Gastroesophageal sphincter (tissue), 4 donors: Measurements from ENCODE around the gene PDE10A. TPM values are rescaled to one million over a fixed set of nuclear protein-coding genes. Genes with fewer than 3 reads are reported as not detected.

ENCODE experiments used
- ATAC-seq: fragments of 150-250 bp; one replicate; pipeline ENCODE4 v1.9.1; 2016; ENCODE audit warnings: mild to moderate bottlenecking, moderate library complexity
- H3K27ac ChIP-seq, 4 donors: fragments of 200-600 bp; sonication (generic) in 3 of 4; 1 replicate in 3 of 4; 2 replicates in 1 of 4; pipeline ENCODE4 v1.5.1; 2016 to 2019
- H3K27me3 ChIP-seq: fragments of 200-600 bp; sonication (generic); one replicate; pipeline ENCODE4 v1.5.1; 2019
- H3K36me3 ChIP-seq, 2 donors: fragments of 200-600 bp; sonication (generic); one replicate each; pipeline ENCODE4 v1.5.1; 2019; ENCODE audit warnings: control low read depth in 1 of 2
- H3K4me1 ChIP-seq, 3 donors: fragments of 200-600 bp; sonication (generic); 1 replicate in 2 of 3; 2 replicates in 1 of 3; pipeline ENCODE4 v1.5.1; 2016 to 2019; ENCODE audit warnings: control low read depth in 2 of 3
- H3K4me3 ChIP-seq, 2 donors: fragments of 200-600 bp; sonication (generic); one replicate each; pipeline ENCODE4 v1.5.1; 2019; ENCODE audit warnings: mild to moderate bottlenecking in 1 of 2, moderate library complexity in 1 of 2
- H3K9me3 ChIP-seq, 3 donors: fragments of 200-600 bp; sonication (generic); one replicate each; pipeline ENCODE4 v1.5.1; 2017 to 2019; ENCODE audit warnings: control low read depth in 2 of 3
- CTCF ChIP-seq, 4 experiments: fragments of 200-600 bp in 2 of 4; fragments of 450-650 bp in 2 of 4; sonication (generic) in 1 of 4; IDR thresholded peaks; one replicate each; pipeline ENCODE4 v1.5.1; 2017 to 2019; ENCODE audit warnings: antibody characterized with exemption in 4 of 4, mild to moderate bottlenecking in 2 of 4, moderate library complexity in 2 of 4
- EP300 ChIP-seq: sonication (generic); formaldehyde crosslinking; IDR thresholded peaks from one replicate; pipeline ENCODE4 v1.6.1; 2017; ENCODE audit warnings: antibody characterized with exemption, mild to moderate bottlenecking
- POLR2A ChIP-seq, 2 donors: fragments of 450-650 bp; IDR thresholded peaks; one replicate each; pipeline ENCODE4 v1.6.1; 2017; ENCODE audit warnings: antibody characterized with exemption in 2 of 2, mild to moderate bottlenecking in 2 of 2, moderate library complexity in 1 of 2
- POLR2AphosphoS5 ChIP-seq: sonication (generic); formaldehyde crosslinking; IDR thresholded peaks from one replicate; pipeline ENCODE4 v1.6.1; 2017; ENCODE audit warnings: antibody characterized with exemption
- WGBS, 2 donors: methylation state at CpG; one replicate each; pipeline ENCODE4 v1.1.5; 2018; ENCODE audit warnings: low coverage in 1 of 2; 5-methylcytosine and 5-hydroxymethylcytosine counted together
- total RNA-seq, 4 donors: library from RNA; depleted of rRNA; stranded (reverse); fragments of >200 nt; gene quantifications; one replicate each; pipeline ENCODE4 v1.1.0, GENCODE V29; 2016

The PDE10A gene
- total RNA-seq, 4 donors from 2014 or later = 2.5 to 12.1 (median 4.0) TPM

- ATAC-seq = no peak
Measured at GRCh38 chr6:165301372-165302246, 361.4 kb downstream of the PDE10A start.

GRCh38 chr6:165300422-165300936, 362.6 kb downstream of the PDE10A start:
- WGBS, 2 donors = 66 to 75% methylated on average over 11 to 13 of the region's 13 CpGs
- ATAC-seq = no peak
- Histone ChIP-seq H3K27me3 (no peaks in the 10 kb centered on the region), H3K9me3 (no peaks in the 10 kb centered on the region), H3K36me3 (no peaks in the 10 kb centered on the region), H3K4me3 (no peak overlapping the region), H3K4me1 (no peaks in the 10 kb centered on the region), H3K27ac (no peak overlapping the region)
- TF ChIP-seq POLR2AphosphoS5 = no peak
- TF ChIP-seq EP300 = no peak
- TF ChIP-seq CTCF (IDR thresholded peaks at IDR 0.05) = no peak
- TF ChIP-seq POLR2A (IDR thresholded peaks at IDR 0.05) = no peak

More at GRCh38 chr6:165301372-165302246, 361.4 kb downstream of the PDE10A start:
- no peak for TF ChIP-seq EP300
- no peak for TF ChIP-seq POLR2AphosphoS5
- TF ChIP-seq POLR2A (IDR thresholded peaks at IDR 0.05) = no peak
- TF ChIP-seq CTCF (IDR thresholded peaks at IDR 0.05) = no peak
- no peaks in the 10 kb centered on the region for H3K27me3 ChIP-seq
- H3K27ac ChIP-seq = no peak overlapping the region
- 80 to 92% methylated on average over 2 to 5 of the region's 38 CpGs for WGBS, 2 donors
- no peaks in the 10 kb centered on the region for H3K4me1 ChIP-seq
- no peaks in the 10 kb centered on the region for H3K9me3 ChIP-seq
- H3K4me3 ChIP-seq = no peak overlapping the region
- H3K36me3 ChIP-seq = no peaks in the 10 kb centered on the region

GRCh38 chr6:165298875-165299274, 364.2 kb downstream of the PDE10A start:
- Histone ChIP-seq H3K9me3 (no peaks in the 10 kb centered on the region), H3K27me3 (no peaks in the 10 kb centered on the region), H3K27ac (no peak overlapping the region), H3K4me3 (no peak overlapping the region), H3K36me3 (no peaks in the 10 kb centered on the region), H3K4me1 (no peaks in the 10 kb centered on the region)
- 78 to 81% methylated on average over 5 of the region's 5 CpGs for WGBS, 2 donors
- TF ChIP-seq CTCF (IDR thresholded peaks at IDR 0.05) (no peak), EP300 (no peak), POLR2A (IDR thresholded peaks at IDR 0.05) (no peak), POLR2AphosphoS5 (no peak)
- ATAC-seq = no peak

GRCh38 chr6:165298402-165298801, 364.6 kb downstream of the PDE10A start:
- no peak overlapping the region for H3K27ac ChIP-seq
- no peaks in the 10 kb centered on the region for H3K4me1 ChIP-seq
- no peaks in the 10 kb centered on the region for H3K27me3 ChIP-seq
- no peak for ATAC-seq
- H3K9me3 ChIP-seq = no peaks in the 10 kb centered on the region
- H3K4me3 ChIP-seq = no peak overlapping the region
- no peaks in the 10 kb centered on the region for H3K36me3 ChIP-seq
- TF ChIP-seq POLR2A (IDR thresholded peaks at IDR 0.05) (no peak), EP300 (no peak), POLR2AphosphoS5 (no peak), CTCF (IDR thresholded peaks at IDR 0.05) (no peak)
- 86 to 88% methylated on average over 4 to 5 of the region's 6 CpGs for WGBS, 2 donors

GRCh38 chr6:165292657-165293056, 370.4 kb downstream of the PDE10A start:
- H3K36me3 ChIP-seq = no peaks in the 10 kb centered on the region
- ATAC-seq = no peak
- 72 to 94% methylated on average over 4 to 6 of the region's 6 CpGs for WGBS, 2 donors
- H3K9me3 ChIP-seq = peaks cover 0 to 3% (median 0%) of the 10 kb centered on the region in 3 donors
- TF ChIP-seq CTCF (IDR thresholded peaks at IDR 0.05) (no peak), POLR2AphosphoS5 (no peak), EP300 (no peak), POLR2A (IDR thresholded peaks at IDR 0.05) (no peak)
- H3K27me3 ChIP-seq = no peaks in the 10 kb centered on the region
- H3K4me3 ChIP-seq = no peak overlapping the region
- H3K27ac ChIP-seq = no peak overlapping the region
- H3K4me1 ChIP-seq = no peaks in the 10 kb centered on the region
